Measurements from ENCODE around the gene TRPM3.

Gene TRPM3

GRCh38 chr9:70830618-70831017, 290.8 kb downstream of the TRPM3 start:
- CTCF ChIA-PET = no interaction called here
- no peak for DNase-seq (ENCODE audit: extremely low spot score)
- TF ChIP-seq, protein P1, sequence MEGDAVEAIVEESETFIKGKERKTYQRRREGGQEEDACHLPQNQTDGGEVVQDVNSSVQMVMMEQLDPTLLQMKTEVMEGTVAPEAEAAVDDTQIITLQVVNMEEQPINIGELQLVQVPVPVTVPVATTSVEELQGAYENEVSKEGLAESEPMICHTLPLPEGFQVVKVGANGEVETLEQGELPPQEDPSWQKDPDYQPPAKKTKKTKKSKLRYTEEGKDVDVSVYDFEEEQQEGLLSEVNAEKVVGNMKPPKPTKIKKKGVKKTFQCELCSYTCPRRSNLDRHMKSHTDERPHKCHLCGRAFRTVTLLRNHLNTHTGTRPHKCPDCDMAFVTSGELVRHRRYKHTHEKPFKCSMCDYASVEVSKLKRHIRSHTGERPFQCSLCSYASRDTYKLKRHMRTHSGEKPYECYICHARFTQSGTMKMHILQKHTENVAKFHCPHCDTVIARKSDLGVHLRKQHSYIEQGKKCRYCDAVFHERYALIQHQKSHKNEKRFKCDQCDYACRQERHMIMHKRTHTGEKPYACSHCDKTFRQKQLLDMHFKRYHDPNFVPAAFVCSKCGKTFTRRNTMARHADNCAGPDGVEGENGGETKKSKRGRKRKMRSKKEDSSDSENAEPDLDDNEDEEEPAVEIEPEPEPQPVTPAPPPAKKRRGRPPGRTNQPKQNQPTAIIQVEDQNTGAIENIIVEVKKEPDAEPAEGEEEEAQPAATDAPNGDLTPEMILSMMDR (IDR thresholded peaks at IDR 0.05; ENCODE audit: control extremely low read depth, extremely low read depth, low read depth, missing control alignments) = no peak
- POLR2A ChIA-PET = no interaction called here

DNA sequence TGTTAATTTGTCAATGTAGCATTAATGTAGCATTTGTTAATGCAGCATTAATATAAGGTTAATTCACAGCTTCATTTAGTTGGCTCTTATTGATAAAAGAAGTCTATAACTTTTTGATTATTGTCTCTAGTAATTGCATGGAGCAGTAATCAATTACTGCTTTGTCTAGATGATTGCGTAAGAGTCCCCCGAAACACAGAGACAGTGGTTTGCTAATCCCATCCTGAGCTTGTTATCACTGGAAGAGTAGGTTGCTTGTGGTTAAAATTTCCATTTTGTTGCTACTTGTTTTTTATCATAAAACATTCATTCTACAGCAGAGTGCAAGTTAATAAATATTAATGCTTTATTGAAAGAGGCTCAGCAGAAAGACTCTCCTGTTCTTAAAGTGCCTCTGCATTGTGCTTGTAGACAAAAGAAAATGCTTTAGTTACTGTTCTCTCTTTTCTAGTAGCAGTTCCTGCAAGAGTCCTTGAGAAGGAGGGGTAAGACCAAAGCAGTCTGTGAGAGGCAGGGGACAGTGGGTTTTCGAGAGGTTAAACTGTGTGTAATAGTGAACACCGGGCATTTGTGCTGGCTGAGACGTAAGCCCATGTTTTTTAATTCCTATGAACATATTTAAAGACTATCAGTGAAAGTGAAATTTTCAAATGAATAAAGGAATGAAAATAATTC, 291.7 kb downstream of the TRPM3 start:
- ChIA-PET POLR2A (no interaction called here), CTCF (interaction anchor here (1.8 kb wide), 1 partner anchor 10 kb away, joined by 5 read pairs; no protein-coding TSS in a partner anchor)
- DNase-seq (ENCODE audit: extremely low spot score) = no peak
- TF ChIP-seq, protein P1 (IDR thresholded peaks at IDR 0.05; ENCODE audit: control extremely low read depth, extremely low read depth, low read depth, missing control alignments) = no peak

GRCh38 chr9:70826562-70826961, 294.9 kb downstream of the TRPM3 start:
- POLR2A ChIA-PET = no interaction called here
- DNase-seq (ENCODE audit: extremely low spot score) = no peak
- TF ChIP-seq, protein P1 (IDR thresholded peaks at IDR 0.05; ENCODE audit: control extremely low read depth, extremely low read depth, low read depth, missing control alignments) = no peak
- CTCF ChIA-PET = interaction anchor here (2.8 kb wide), 1 partner anchor 20 kb away, joined by 10 read pairs; no protein-coding TSS in a partner anchor

DNA sequence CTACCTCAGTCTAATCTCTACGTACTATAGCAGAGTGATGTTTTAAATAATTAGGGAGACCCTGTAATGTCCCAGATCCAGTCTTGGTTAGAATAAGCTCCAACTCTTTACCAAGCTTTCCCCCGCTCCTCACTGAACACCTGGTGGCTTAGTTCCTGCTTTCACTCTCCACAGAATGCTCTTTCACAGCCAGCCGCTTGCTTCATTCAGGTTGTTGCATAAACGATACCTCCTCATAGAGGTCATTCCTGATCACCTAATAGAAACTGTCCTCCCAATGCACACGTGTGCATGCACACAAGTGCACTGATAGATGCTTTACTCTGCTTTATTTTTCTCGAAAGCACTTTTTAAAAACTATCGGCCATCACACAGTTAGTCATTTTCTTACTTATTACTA, 298.1 kb downstream of the TRPM3 start:
- no peak for DNase-seq (ENCODE audit: extremely low spot score)
- ChIA-PET POLR2A (no interaction called here), CTCF (interaction anchor here (1.1 kb wide), 1 partner anchor 9 kb away, joined by 3 read pairs; no protein-coding TSS in a partner anchor)
- TF ChIP-seq, protein P1 (IDR thresholded peaks at IDR 0.05; ENCODE audit: control extremely low read depth, extremely low read depth, low read depth, missing control alignments) = no peak

DNA sequence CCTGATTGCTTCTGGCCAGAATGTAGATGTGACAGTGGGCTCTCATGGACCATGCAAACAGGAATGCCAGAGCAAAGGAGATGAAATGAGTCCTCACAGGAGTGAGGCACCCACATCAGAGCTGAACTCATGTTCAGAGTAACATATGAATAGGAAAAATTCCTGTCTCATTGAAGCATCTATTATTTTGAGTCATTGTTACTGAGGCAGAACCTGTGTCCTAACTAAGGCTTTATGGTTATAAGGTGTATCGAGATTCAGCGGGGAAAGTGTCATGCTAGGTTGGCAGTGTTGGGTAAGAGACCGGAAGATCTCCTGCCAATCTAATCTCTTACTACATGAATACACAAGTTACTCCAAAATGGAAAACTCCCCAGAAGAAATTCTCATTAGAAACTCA, 304.1 kb downstream of the TRPM3 start:
- DNase-seq (ENCODE audit: extremely low spot score) = no peak
- TF ChIP-seq, protein P1 (IDR thresholded peaks at IDR 0.05; ENCODE audit: control extremely low read depth, extremely low read depth, low read depth, missing control alignments) = no peak
- CTCF ChIA-PET = interaction anchor here (0.7 to 1.4 kb wide), 2 partner anchors 11 to 28 kb away, joined by 3 to 4 read pairs; no protein-coding TSS in a partner anchor
- POLR2A ChIA-PET = no interaction called here

GRCh38 chr9:70816891-70817290, 304.5 kb downstream of the TRPM3 start:
- TF ChIP-seq, protein P1 (IDR thresholded peaks at IDR 0.05; ENCODE audit: control extremely low read depth, extremely low read depth, low read depth, missing control alignments) = no peak
- CTCF ChIA-PET = interaction anchor here (0.7 to 1.4 kb wide), 2 partner anchors 11 to 27 kb away, joined by 3 to 4 read pairs; no protein-coding TSS in a partner anchor
- POLR2A ChIA-PET = no interaction called here

More at GRCh38 chr9:70816891-70817290, 304.5 kb downstream of the TRPM3 start:
- no peak for DNase-seq (ENCODE audit: extremely low spot score)
